Epidermal melanocyte (primary cell): ENCODE results near the gene GRAMD1A.
"Not testable (repeated sequence)": the region's sequence is repeated elsewhere in the genome, so short reads cannot be mapped to it uniquely, and the experiment has no call there.

ENCODE experiments used
- DNase-seq: peaks from one replicate; pipeline ENCODE4 v3.0.0; 2011; ENCODE audit warnings: low spot score; ENCODE audit not compliant: insufficient read length

GRAMD1A gene

GRCh38 chr19:34976611-34977010 is 23.5 kb upstream of the GRAMD1A start:
- DNase-seq = no peak

- no peak for DNase-seq
Observed at GRCh38 chr19:34979819-34980640, 20.1 kb upstream of the GRAMD1A start.

- DNase-seq = no peak
Observed at GRCh38 chr19:34982275-34982674, 17.8 kb upstream of the GRAMD1A start.

GRCh38 chr19:34983786-34984185 is 16.3 kb upstream of the GRAMD1A start:
- DNase-seq = no peak

GRCh38 chr19:34984287-34984686 is 15.8 kb upstream of the GRAMD1A start:
- DNase-seq = no peak

GRCh38 chr19:34985249-34986022 is 14.7 kb upstream of the GRAMD1A start:
- no peak for DNase-seq

GRCh38 chr19:34988119-34988518 is 12.0 kb upstream of the GRAMD1A start:
- no peak for DNase-seq

- no peak for DNase-seq
Observed at GRCh38 chr19:34989298-34989697, 10.8 kb upstream of the GRAMD1A start.

- no peak for DNase-seq
Observed at GRCh38 chr19:34990578-34991192, 9.4 kb upstream of the GRAMD1A start.

- no peak for DNase-seq
Observed at GRCh38 chr19:34991542-34992333, 8.4 kb upstream of the GRAMD1A start.

GRCh38 chr19:34992582-34992981 is 7.5 kb upstream of the GRAMD1A start:
- not testable (repeated sequence) for DNase-seq

GRCh38 chr19:34994286-34994642 is 5.9 kb upstream of the GRAMD1A start:
- DNase-seq = no peak

- DNase-seq = no peak
Observed at GRCh38 chr19:34994643-34995541, 5.2 kb upstream of the GRAMD1A start.

GRCh38 chr19:34995551-34995950 is 4.6 kb upstream of the GRAMD1A start:
- DNase-seq = no peak

- DNase-seq = no peak
Observed at GRCh38 chr19:34997071-34997617, 3.0 kb upstream of the GRAMD1A start.

GRCh38 chr19:34998224-34998623 is 1.9 kb upstream of the GRAMD1A start:
- not testable (repeated sequence) for DNase-seq

- no peak for DNase-seq
Observed at GRCh38 chr19:34998777-34999497, 1.2 kb upstream of the GRAMD1A start.

- no peak for DNase-seq
Observed at GRCh38 chr19:35000338-35000646, 169 bp downstream of the GRAMD1A start.

- DNase-seq = peak; percentile 33
Observed at GRCh38 chr19:35000647-35001501, 751 bp downstream of the GRAMD1A start.
